Measurements from ENCODE around the gene CD52. TPM values are rescaled to one million over a fixed set of nuclear protein-coding genes. Genes with fewer than 3 reads are reported as not detected.
A peak's percentile ranks its signal among the peaks of the same experiment; 100 is the strongest.

The CD52 gene
- total RNA-seq, 2 experiments from 2014 or later, result 582 to 608 TPM

- no peaks in the 10 kb centered on the region for H3K27me3 ChIP-seq (ENCODE audit: control insufficient read depth in 1 of 2, insufficient read depth in 2 of 2, low read length in 2 of 2)
- no peak overlapping the region for H3K4me3 Mint-ChIP-seq
Observed at GRCh38 chr1:26302733-26303405, 14.9 kb upstream of the CD52 start.

GRCh38 chr1:26305667-26306289, 12.0 kb upstream of the CD52 start:
- H3K27me3 ChIP-seq (ENCODE audit: control insufficient read depth in 1 of 2, insufficient read depth in 2 of 2, low read length in 2 of 2), result no peaks in the 10 kb centered on the region
- no peaks in the 10 kb centered on the region for H3K27me3 Mint-ChIP-seq

More at GRCh38 chr1:26302733-26303405, 14.9 kb upstream of the CD52 start:
- Histone ChIP-seq H3K4me3 (ENCODE audit: low read length) (no peak overlapping the region), H3K27ac (ENCODE audit: low read depth in 1 of 2, low read length in 2 of 2) (no peak overlapping the region), H3K9me3 (ENCODE audit: control insufficient read depth in 1 of 2, insufficient read depth in 1 of 2, low read length in 2 of 2) (no peaks in the 10 kb centered on the region), H3K36me3 (ENCODE audit: insufficient read depth, low read length) (no peaks in the 10 kb centered on the region), H3K4me1 (ENCODE audit: insufficient read depth, low read length) (peaks cover 34% of the 10 kb centered on the region)
- ATAC-seq (ENCODE audit: poor library complexity), result no peak
- ChIA-PET POLR2A (interaction anchor here (1.5 kb wide), 1 partner anchor 14 kb away, joined by 6 read pairs; no protein-coding TSS in a partner anchor), CTCF (interaction anchor here (0.8 kb wide), 1 partner anchor 18 kb away, joined by 3 read pairs; no protein-coding TSS in a partner anchor)
- H3K27me3 Mint-ChIP-seq, result no peaks in the 10 kb centered on the region
- H3K4me1 Mint-ChIP-seq (ENCODE audit: low read depth), result peaks cover 32% of the 10 kb centered on the region
- H3K9me3 Mint-ChIP-seq, result no peaks in the 10 kb centered on the region
- no peak overlapping the region for H3K27ac Mint-ChIP-seq
- DNase-seq, result no peak
- intact Hi-C loops (cut with DNase I, micrococcal nuclease), result loop anchor here in 1 of 2 experiments (1.0 kb wide), 1 partner anchor 13 kb away; no protein-coding TSS in a partner anchor
- no peaks in the 10 kb centered on the region for H3K36me3 Mint-ChIP-seq (ENCODE audit: low read depth)
- no peak for TF ChIP-seq CTCF (IDR thresholded peaks at IDR 0.05)

More at GRCh38 chr1:26305667-26306289, 12.0 kb upstream of the CD52 start:
- ChIA-PET POLR2A (interaction anchor here (1.0 to 8.5 kb wide), 6 partner anchors 8 to 104 kb away, joined by 4 to 270 read pairs (median 12); partner anchors contain the start of gene CD52), CTCF (interaction anchor here (0.5 to 2.6 kb wide), 7 partner anchors 16 to 111 kb away, joined by 3 to 9 read pairs (median 7); partner anchors contain the start of gene SH3BGRL3)
- TF ChIP-seq CTCF (IDR thresholded peaks at IDR 0.05), result no peak
- peaks cover 43% of the 10 kb centered on the region for H3K4me1 ChIP-seq (ENCODE audit: insufficient read depth, low read length)
- H3K4me3 ChIP-seq (ENCODE audit: low read length), result peak overlapping the region; percentile 77
- Mint-ChIP-seq H3K27ac (peak overlapping the region; percentile 87), H3K4me3 (peak overlapping the region; percentile 94), H3K4me1 (ENCODE audit: low read depth) (peaks cover 33% of the 10 kb centered on the region), H3K36me3 (ENCODE audit: low read depth) (no peaks in the 10 kb centered on the region), H3K9me3 (no peaks in the 10 kb centered on the region)
- peak overlapping the region; percentile 65 to 67 for H3K27ac ChIP-seq (ENCODE audit: low read depth in 1 of 2, low read length in 2 of 2)
- no peaks in the 10 kb centered on the region for H3K9me3 ChIP-seq (ENCODE audit: control insufficient read depth in 1 of 2, insufficient read depth in 1 of 2, low read length in 2 of 2)
- ATAC-seq (ENCODE audit: poor library complexity), result no peak
- intact Hi-C loops (cut with DNase I, micrococcal nuclease), result loop anchor here in 1 of 2 experiments (1.0 kb wide), 1 partner anchor 16 kb away; no protein-coding TSS in a partner anchor
- H3K36me3 ChIP-seq (ENCODE audit: insufficient read depth, low read length), result no peaks in the 10 kb centered on the region
- DNase-seq, result no peak
